ENCODE results near the gene GPRC5C. TPM values are rescaled to one million over a fixed set of nuclear protein-coding genes. Genes with fewer than 3 reads are reported as not detected.
"Not testable (repeated sequence)": the region's sequence is repeated elsewhere in the genome, so short reads cannot be mapped to it uniquely, and the experiment has no call there.

GPRC5C gene
- total RNA-seq, 1 experiment from 2014 or later = 83.2 TPM

GRCh38 chr17:74484066-74484465, 52.2 kb downstream of the GPRC5C start:
- no peak for DNase-seq
- TF ChIP-seq CTCF (IDR thresholded peaks at IDR 0.05; ENCODE audit: insufficient read depth in 1 of 2, low read depth in 1 of 2, low read length in 1 of 2, severe bottlenecking in 1 of 2, unreplicated experiment in 1 of 2) = no peak
- Histone ChIP-seq H3K9me3 (no peaks in the 10 kb centered on the region), H3K4me3 (ENCODE audit: low read depth, low read length) (no peak overlapping the region), H3K27me3 (replicated peaks; ENCODE audit: control insufficient read depth, insufficient read depth, low read length) (no peaks in the 10 kb centered on the region), H3K4me1 (no peaks in the 10 kb centered on the region), H3K36me3 (ENCODE audit: control insufficient read depth, insufficient read depth, low read length) (no peaks in the 10 kb centered on the region)
- no peak overlapping the region for H3K4me3 Mint-ChIP-seq (ENCODE audit: unreplicated experiment)
- no peak overlapping the region for H3K27ac Mint-ChIP-seq (ENCODE audit: unreplicated experiment)
- POLR2A ChIA-PET = no interaction called here
- H3K4me1 Mint-ChIP-seq (ENCODE audit: low read depth, unreplicated experiment) = no peaks in the 10 kb centered on the region
- BruUV-seq (replicated peaks) = no TSS peak
- H3K36me3 Mint-ChIP-seq (ENCODE audit: insufficient read depth, unreplicated experiment) = no peaks in the 10 kb centered on the region
- intact Hi-C loops (cut with micrococcal nuclease; ENCODE audit: unreplicated experiment) = no loop called here
- H3K9me3 Mint-ChIP-seq (ENCODE audit: unreplicated experiment) = peaks cover 4% of the 10 kb centered on the region
- peaks cover 29% of the 10 kb centered on the region for H3K27me3 Mint-ChIP-seq (ENCODE audit: insufficient read depth, unreplicated experiment)
- CTCF ChIA-PET = interaction anchor here (0.6 to 1.3 kb wide), 2 partner anchors 24 to 116 kb away, joined by 4 to 5 read pairs; no protein-coding TSS in a partner anchor

- no peaks in the 10 kb centered on the region for H3K4me1 Mint-ChIP-seq (ENCODE audit: low read depth, unreplicated experiment)
- H3K27ac Mint-ChIP-seq (ENCODE audit: unreplicated experiment) = no peak overlapping the region
- CTCF ChIA-PET = no interaction called here
- DNase-seq = no peak
- Histone ChIP-seq H3K9me3 (no peaks in the 10 kb centered on the region), H3K36me3 (ENCODE audit: control insufficient read depth, insufficient read depth, low read length) (no peaks in the 10 kb centered on the region), H3K4me1 (no peaks in the 10 kb centered on the region), H3K27me3 (replicated peaks; ENCODE audit: control insufficient read depth, insufficient read depth, low read length) (no peaks in the 10 kb centered on the region), H3K4me3 (ENCODE audit: low read depth, low read length) (no peak overlapping the region)
- intact Hi-C loops (cut with micrococcal nuclease; ENCODE audit: unreplicated experiment) = no loop called here
- H3K4me3 Mint-ChIP-seq (ENCODE audit: unreplicated experiment) = no peak overlapping the region
- POLR2A ChIA-PET = no interaction called here
- H3K36me3 Mint-ChIP-seq (ENCODE audit: insufficient read depth, unreplicated experiment) = no peaks in the 10 kb centered on the region
- BruUV-seq (replicated peaks) = no TSS peak
- H3K27me3 Mint-ChIP-seq (ENCODE audit: insufficient read depth, unreplicated experiment) = peaks cover 28% of the 10 kb centered on the region
- TF ChIP-seq CTCF (IDR thresholded peaks at IDR 0.05; ENCODE audit: insufficient read depth in 1 of 2, low read depth in 1 of 2, low read length in 1 of 2, severe bottlenecking in 1 of 2, unreplicated experiment in 1 of 2) = no peak
- H3K9me3 Mint-ChIP-seq (ENCODE audit: unreplicated experiment) = peaks cover 9% of the 10 kb centered on the region
These were observed 53.3 kb downstream of the GPRC5C start for GRCh38 chr17:74485022-74485743.

GRCh38 chr17:74485841-74486240, 54.0 kb downstream of the GPRC5C start:
- no peaks in the 10 kb centered on the region for H3K36me3 Mint-ChIP-seq (ENCODE audit: insufficient read depth, unreplicated experiment)
- no peak for DNase-seq
- peaks cover 25% of the 10 kb centered on the region for H3K27me3 Mint-ChIP-seq (ENCODE audit: insufficient read depth, unreplicated experiment)
- H3K4me1 Mint-ChIP-seq (ENCODE audit: low read depth, unreplicated experiment) = no peaks in the 10 kb centered on the region
- Histone ChIP-seq H3K4me3 (ENCODE audit: low read depth, low read length) (no peak overlapping the region), H3K36me3 (ENCODE audit: control insufficient read depth, insufficient read depth, low read length) (no peaks in the 10 kb centered on the region), H3K4me1 (no peaks in the 10 kb centered on the region), H3K27me3 (replicated peaks; ENCODE audit: control insufficient read depth, insufficient read depth, low read length) (no peaks in the 10 kb centered on the region), H3K9me3 (no peaks in the 10 kb centered on the region)
- no TSS peak for BruUV-seq (replicated peaks)
- peaks cover 9% of the 10 kb centered on the region for H3K9me3 Mint-ChIP-seq (ENCODE audit: unreplicated experiment)
- ChIA-PET POLR2A (no interaction called here), CTCF (no interaction called here)
- H3K4me3 Mint-ChIP-seq (ENCODE audit: unreplicated experiment) = no peak overlapping the region
- no peak overlapping the region for H3K27ac Mint-ChIP-seq (ENCODE audit: unreplicated experiment)
- intact Hi-C loops (cut with micrococcal nuclease; ENCODE audit: unreplicated experiment) = no loop called here
- TF ChIP-seq CTCF (IDR thresholded peaks at IDR 0.05; ENCODE audit: insufficient read depth in 1 of 2, low read depth in 1 of 2, low read length in 1 of 2, severe bottlenecking in 1 of 2, unreplicated experiment in 1 of 2) = no peak

- H3K27me3 ChIP-seq (replicated peaks; ENCODE audit: control insufficient read depth, insufficient read depth, low read length); H3K4me3 ChIP-seq (ENCODE audit: low read depth, low read length); H3K36me3 ChIP-seq (ENCODE audit: control insufficient read depth, insufficient read depth, low read length); H3K9me3 Mint-ChIP-seq (ENCODE audit: unreplicated experiment); CTCF ChIA-PET; H3K36me3 Mint-ChIP-seq (ENCODE audit: insufficient read depth, unreplicated experiment); BruUV-seq (replicated peaks); H3K4me3 Mint-ChIP-seq (ENCODE audit: unreplicated experiment); POLR2A ChIA-PET; H3K4me1 ChIP-seq; H3K4me1 Mint-ChIP-seq (ENCODE audit: low read depth, unreplicated experiment); intact Hi-C loops (cut with micrococcal nuclease; ENCODE audit: unreplicated experiment); H3K27ac Mint-ChIP-seq (ENCODE audit: unreplicated experiment); DNase-seq; H3K9me3 ChIP-seq: not testable (repeated sequence)
- H3K27me3 Mint-ChIP-seq (ENCODE audit: insufficient read depth, unreplicated experiment) = peaks cover 10% of the 10 kb centered on the region
These were observed 56.4 kb downstream of the GPRC5C start for GRCh38 chr17:74488276-74488675.

Measured in Caco-2 (cell line).